HepG2 (cell line): Measurements from ENCODE around the gene PDZD4. TPM values are rescaled to one million over a fixed set of nuclear protein-coding genes. Genes with fewer than 3 reads are reported as not detected.

Experiments
- ATAD3A ChIP-seq: sonication (generic); formaldehyde crosslinking; IDR thresholded peaks from 2 replicates; pipeline ENCODE4 v1.4.0; 2020; ENCODE audit warnings: missing genetic modification reagents
- CBX1 ChIP-seq: IDR thresholded peaks from one replicate; pipeline ENCODE4 v1.6.1; 2016; ENCODE audit warnings: antibody characterized with exemption, low read depth
- CREB1 ChIP-seq, 2 experiments: fragments of 450-650 bp in 1 of 2; IDR thresholded peaks; 2 replicates each; pipeline ENCODE4 v1.6.1; 2016 to 2017; ENCODE audit warnings: control low read depth in 1 of 2, mild to moderate bottlenecking in 1 of 2, missing compliant biosample characterization in 1 of 2, missing genetic modification characterization in 1 of 2
- ETV6 ChIP-seq: sonication (generic); formaldehyde crosslinking; conservative IDR thresholded peaks from 2 replicates; pipeline ENCODE4 v1.4.0; 2020; ENCODE audit warnings: missing genetic modification reagents
- IRF1 ChIP-seq: sonication (generic); formaldehyde crosslinking; IDR thresholded peaks from 2 replicates; pipeline ENCODE4 v1.4.0; 2020; ENCODE audit warnings: low read depth, mild to moderate bottlenecking, missing genetic modification reagents
- JUNB ChIP-seq: sonication (generic); formaldehyde crosslinking; IDR thresholded peaks from 2 replicates; pipeline ENCODE4 v1.8.0; 2022; ENCODE audit warnings: missing genetic modification reagents, mild to moderate bottlenecking, borderline replicate concordance
- MEIS2 ChIP-seq: sonication (generic); formaldehyde crosslinking; IDR thresholded peaks from 2 replicates; pipeline ENCODE4 v1.9.0; 2021; ENCODE audit warnings: mild to moderate bottlenecking, missing genetic modification reagents
- RFX1 ChIP-seq: fragments of 450-650 bp; IDR thresholded peaks from 2 replicates; pipeline ENCODE4 v1.6.1; 2017
- RXRA ChIP-seq: sonication (generic); formaldehyde crosslinking; IDR thresholded peaks from 2 replicates; pipeline ENCODE4 v1.5.1; 2020; ENCODE audit warnings: missing genetic modification reagents
- SCMH1 ChIP-seq: sonication (generic); formaldehyde crosslinking; IDR thresholded peaks from 2 replicates; pipeline ENCODE4 v1.9.0; 2021; ENCODE audit warnings: missing genetic modification reagents, mild to moderate bottlenecking, borderline replicate concordance
- TOPORS ChIP-seq: sonication (generic); formaldehyde crosslinking; IDR thresholded peaks from 2 replicates; pipeline ENCODE4 v1.8.0; 2023; ENCODE audit warnings: mild to moderate bottlenecking, missing genetic modification reagents
- ZBTB2 ChIP-seq: sonication (generic); formaldehyde crosslinking; IDR thresholded peaks from 2 replicates; pipeline ENCODE4 v1.8.0; 2022; ENCODE audit warnings: low read depth, missing genetic modification reagents
- ZBTB43 ChIP-seq: sonication (generic); formaldehyde crosslinking; conservative IDR thresholded peaks from 2 replicates; pipeline ENCODE4 v1.4.0; 2020; ENCODE audit warnings: missing genetic modification reagents
- ZBTB7A ChIP-seq: sonication (generic); formaldehyde crosslinking; IDR thresholded peaks from 2 replicates; pipeline ENCODE4 v1.8.0; 2022; ENCODE audit warnings: mild to moderate bottlenecking, missing genetic modification reagents
- ZNF253 ChIP-seq: sonication (generic); formaldehyde crosslinking; IDR thresholded peaks from 2 replicates; pipeline ENCODE4 v1.8.0; 2022; ENCODE audit warnings: mild to moderate bottlenecking, missing genetic modification reagents, borderline replicate concordance
- ZNF34 ChIP-seq: sonication (generic); formaldehyde crosslinking; IDR thresholded peaks from 2 replicates; pipeline ENCODE4 v1.4.0; 2020; ENCODE audit warnings: mild to moderate bottlenecking, missing genetic modification reagents, borderline replicate concordance
- ZNF550 ChIP-seq: sonication (generic); formaldehyde crosslinking; IDR thresholded peaks from 2 replicates; pipeline ENCODE4 v1.4.0; 2020; ENCODE audit warnings: mild to moderate bottlenecking, missing genetic modification reagents, borderline replicate concordance
- ZNF598 ChIP-seq: sonication (generic); formaldehyde crosslinking; IDR thresholded peaks from 2 replicates; pipeline ENCODE4 v1.5.1; 2020; ENCODE audit warnings: mild to moderate bottlenecking, missing genetic modification reagents, borderline replicate concordance
- ZNF670 ChIP-seq: sonication (generic); formaldehyde crosslinking; IDR thresholded peaks from 2 replicates; pipeline ENCODE4 v1.8.0; 2022; ENCODE audit warnings: mild to moderate bottlenecking, missing genetic modification reagents, borderline replicate concordance
- ZNF772 ChIP-seq: sonication (generic); formaldehyde crosslinking; IDR thresholded peaks from 2 replicates; pipeline ENCODE4 v1.5.0; 2020; ENCODE audit warnings: mild to moderate bottlenecking, missing genetic modification reagents
- ZNF841 ChIP-seq: sonication (generic); formaldehyde crosslinking; IDR thresholded peaks from 2 replicates; pipeline ENCODE4 v1.8.1; 2023; ENCODE audit warnings: missing genetic modification reagents, borderline replicate concordance
- ZSCAN22 ChIP-seq: sonication (generic); formaldehyde crosslinking; IDR thresholded peaks from 2 replicates; pipeline ENCODE4 v1.4.0; 2020; ENCODE audit warnings: mild to moderate bottlenecking, missing genetic modification reagents
- ZSCAN31 ChIP-seq: sonication (generic); formaldehyde crosslinking; IDR thresholded peaks from 2 replicates; pipeline ENCODE4 v1.5.0; 2020; ENCODE audit warnings: low read depth, mild to moderate bottlenecking, missing genetic modification reagents
- polyA plus RNA-seq, 8 experiments: library from polyadenylated mRNA; depleted of rRNA in 3 of 8; stranded (reverse) in 7 of 8; unstranded in 1 of 8; fragments of >200 nt; fragmentation: Illumina TruSeq in 4 of 8; extraction: Trizol in 4 of 8; gene quantifications; 2 replicates each; pipeline versions ENCODE4 v1.2.1 to v1.2.3, GENCODE V29; 2011 to 2016; ENCODE audit warnings: low read depth in 4 of 8, missing spikeins in 1 of 8, mixed read lengths in 1 of 8; ENCODE audit not compliant: insufficient read depth in 1 of 8
- total RNA-seq, 5 experiments: library from RNA; depleted of rRNA; stranded (reverse); fragments of >200 nt; fragmentation: Illumina TruSeq; extraction: Trizol; gene quantifications; 2 replicates each; pipeline ENCODE4 v1.2.3, GENCODE V29; 2016; ENCODE audit warnings: low read depth in 1 of 5
- TF ChIP-seq, protein P1 (sequence below): sonication (generic); formaldehyde crosslinking; IDR thresholded peaks from 2 replicates; pipeline ENCODE4 v1.4.0; 2020; ENCODE audit warnings: mild to moderate bottlenecking, missing genetic modification reagents
- TF ChIP-seq, protein P2 (sequence below): sonication (generic); formaldehyde crosslinking; IDR thresholded peaks from 2 replicates; pipeline ENCODE4 v1.5.0; 2020; ENCODE audit warnings: missing genetic modification reagents

The PDZD4 gene
- total and polyA plus RNA-seq, 2 of the 13 experiments (the other 11 are each of a cell fraction or from before 2014, with no cell fraction given): not detected

DNA sequence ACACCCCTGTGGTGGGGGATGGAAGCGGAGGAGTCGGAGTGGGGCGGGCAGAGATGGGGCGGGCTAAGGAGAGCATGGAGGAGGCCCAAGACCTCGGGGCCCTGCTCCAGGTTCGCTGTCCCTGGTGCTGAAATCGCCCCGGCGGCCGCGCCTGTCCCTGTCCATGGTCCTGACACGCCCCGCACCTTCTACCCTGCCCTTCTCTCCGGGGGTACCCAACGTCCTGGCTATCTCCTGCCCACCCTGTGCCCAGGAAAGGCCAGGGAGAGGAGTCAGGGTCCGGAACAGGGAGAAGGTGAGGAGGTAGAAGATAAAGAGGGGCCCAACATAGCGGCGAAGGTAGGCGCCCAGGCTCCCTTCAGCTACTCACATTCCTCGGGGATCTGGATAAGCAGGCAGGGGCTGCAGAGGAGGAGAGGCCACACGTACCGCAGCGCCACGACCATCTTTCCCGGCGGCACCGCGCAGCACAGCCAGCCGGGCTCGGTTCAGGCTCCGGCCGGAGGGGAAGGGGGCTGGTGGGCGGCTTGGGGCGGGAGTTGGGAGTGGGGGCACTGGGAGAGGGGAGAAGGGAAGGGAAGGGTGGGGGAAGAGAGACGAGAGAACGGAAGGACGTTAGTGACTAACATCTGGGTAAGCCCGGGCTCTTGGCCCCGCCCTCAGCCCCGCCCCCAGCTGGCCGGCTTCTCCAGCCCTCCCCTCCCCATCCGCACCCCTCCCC, 45.2 kb upstream of the PDZD4 start (continued):
- TF ChIP-seq, protein P1, sequence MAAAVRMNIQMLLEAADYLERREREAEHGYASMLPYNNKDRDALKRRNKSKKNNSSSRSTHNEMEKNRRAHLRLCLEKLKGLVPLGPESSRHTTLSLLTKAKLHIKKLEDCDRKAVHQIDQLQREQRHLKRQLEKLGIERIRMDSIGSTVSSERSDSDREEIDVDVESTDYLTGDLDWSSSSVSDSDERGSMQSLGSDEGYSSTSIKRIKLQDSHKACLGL (CRISPR knock-in tag): peak; percentile 99
- TF ChIP-seq ZSCAN22 (CRISPR knock-in tag) (peak; percentile 89), RFX1 (no peak), ZBTB2 (CRISPR knock-in tag) (peak; percentile 91), ZNF772 (peak; percentile 100), ZNF841 (CRISPR knock-in tag) (peak; percentile 95), ZBTB7A (CRISPR knock-in tag) (peak; percentile 99), MEIS2 (peak; percentile 100), JUNB (CRISPR knock-in tag) (peak; percentile 95), ZNF550 (CRISPR knock-in tag) (peak; percentile 94), ZNF34 (CRISPR knock-in tag) (peak; percentile 85; the same call in 1 of the 2 replicates), ZNF253 (CRISPR knock-in tag) (peak; percentile 99), IRF1 (CRISPR knock-in tag) (peak; percentile 98), CREB1 (IDR thresholded peaks at IDR 0.05) (no peak), CREB1 (CRISPR knock-in tag; IDR thresholded peaks at IDR 0.05) (no peak), TOPORS (peak; percentile 100), ATAD3A (CRISPR knock-in tag) (peak; percentile 99), SCMH1 (CRISPR knock-in tag) (peak; percentile 84), CBX1 (no peak), ETV6 (peak; percentile 100), ZBTB43 (peak; percentile 99), RXRA (CRISPR knock-in tag) (peak; percentile 81), ZSCAN31 (peak; percentile 100), ZNF670 (CRISPR knock-in tag) (peak; percentile 99), ZNF598 (peak; percentile 95; the same call in 1 of the 2 replicates)
- TF ChIP-seq, protein P2, sequence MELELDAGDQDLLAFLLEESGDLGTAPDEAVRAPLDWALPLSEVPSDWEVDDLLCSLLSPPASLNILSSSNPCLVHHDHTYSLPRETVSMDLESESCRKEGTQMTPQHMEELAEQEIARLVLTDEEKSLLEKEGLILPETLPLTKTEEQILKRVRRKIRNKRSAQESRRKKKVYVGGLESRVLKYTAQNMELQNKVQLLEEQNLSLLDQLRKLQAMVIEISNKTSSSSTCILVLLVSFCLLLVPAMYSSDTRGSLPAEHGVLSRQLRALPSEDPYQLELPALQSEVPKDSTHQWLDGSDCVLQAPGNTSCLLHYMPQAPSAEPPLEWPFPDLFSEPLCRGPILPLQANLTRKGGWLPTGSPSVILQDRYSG: peak; percentile 100
